IPS-15b (cell line): ENCODE results near the gene ZNF331.

Source experiments
- H3K27me3 ChIP-seq: one replicate; pipeline ENCODE4 v1.6.1; 2013; ENCODE audit warnings: low read length; ENCODE audit not compliant: control insufficient read depth, insufficient read depth
- H3K36me3 ChIP-seq: one replicate; pipeline ENCODE4 v1.6.1; 2013; ENCODE audit warnings: low read length; ENCODE audit not compliant: control insufficient read depth, insufficient read depth
- H3K4me1 ChIP-seq: one replicate; pipeline ENCODE4 v1.6.1; 2013; ENCODE audit warnings: mild to moderate bottlenecking, low read length; ENCODE audit not compliant: control insufficient read depth, insufficient read depth
- H3K4me3 ChIP-seq: one replicate; pipeline ENCODE4 v1.5.1; 2013; ENCODE audit warnings: low read depth, low read length
- H3K9ac ChIP-seq: one replicate; pipeline ENCODE4 v1.6.1; 2013; ENCODE audit warnings: low read depth, mild to moderate bottlenecking, low read length
- H3K9me3 ChIP-seq: one replicate; pipeline ENCODE4 v1.6.1; 2013; ENCODE audit warnings: mild to moderate bottlenecking, low read length; ENCODE audit not compliant: control insufficient read depth, insufficient read depth

The ZNF331 gene

GRCh38 chr19:53621885-53622740 is 84.2 kb downstream of the ZNF331 start:
- Histone ChIP-seq H3K27me3 (no peaks in the 10 kb centered on the region), H3K4me1 (no peaks in the 10 kb centered on the region), H3K9me3 (no peaks in the 10 kb centered on the region), H3K36me3 (no peaks in the 10 kb centered on the region), H3K4me3 (no peak overlapping the region), H3K9ac (no peak overlapping the region)

- no peak overlapping the region for H3K4me3 ChIP-seq
- no peak overlapping the region for H3K9ac ChIP-seq
- H3K9me3 ChIP-seq: no peaks in the 10 kb centered on the region
- H3K27me3 ChIP-seq: no peaks in the 10 kb centered on the region
- no peaks in the 10 kb centered on the region for H3K36me3 ChIP-seq
- no peaks in the 10 kb centered on the region for H3K4me1 ChIP-seq
These were observed 87.0 kb downstream of the ZNF331 start for GRCh38 chr19:53624771-53625545.

- no peaks in the 10 kb centered on the region for H3K9me3 ChIP-seq
- H3K9ac ChIP-seq: no peak overlapping the region
- H3K27me3 ChIP-seq: no peaks in the 10 kb centered on the region
These were observed 88.5 kb downstream of the ZNF331 start for GRCh38 chr19:53626486-53626885.

GRCh38 chr19:53626976-53627375 is 89.0 kb downstream of the ZNF331 start:
- Histone ChIP-seq H3K9ac (no peak overlapping the region), H3K4me1 (no peaks in the 10 kb centered on the region), H3K36me3 (no peaks in the 10 kb centered on the region), H3K4me3 (no peak overlapping the region), H3K9me3 (no peaks in the 10 kb centered on the region), H3K27me3 (no peaks in the 10 kb centered on the region)

More at GRCh38 chr19:53626486-53626885, 88.5 kb downstream of the ZNF331 start:
- no peaks in the 10 kb centered on the region for H3K36me3 ChIP-seq
- H3K4me3 ChIP-seq: no peak overlapping the region
- no peaks in the 10 kb centered on the region for H3K4me1 ChIP-seq
